Activated B cell treated with CpG ODN at 0.5 μM for 24 hours (primary cell): ENCODE measurements around the gene UGT1A10. TPM values are rescaled to one million over a fixed set of nuclear protein-coding genes. Genes with fewer than 3 reads are reported as not detected.
"Not testable (repeated sequence)": the region's sequence is repeated elsewhere in the genome, so short reads cannot be mapped to it uniquely, and the experiment has no call there.

ENCODE experiments used
- ATAC-seq: fragments of 200-7000 bp; cut with Tn5 transposase; one replicate; pipeline ENCODE4 v1.10.0; 2021; ENCODE audit warnings: low read depth, mild to moderate bottlenecking, moderate library complexity
- CTCF ChIA-PET: fragments of 350-600 bp; sonication (Branson Sonifier 250); formaldehyde crosslinking; loops from one replicate; lab custom pipeline; 2021; ENCODE audit warnings: antibody characterized with exemption; lab: Charles Lee
- POLR2A ChIA-PET: fragments of 350-600 bp; sonication (Branson Sonifier 250); formaldehyde crosslinking; loops from one replicate; lab custom pipeline; 2021; ENCODE audit warnings: antibody characterized with exemption; lab: Charles Lee
- DNase-seq: peaks from one replicate; pipeline ENCODE4 v3.0.0; 2022
- H3K27ac Mint-ChIP-seq: one replicate; pipeline ENCODE4 v1.8.0; 2020; ENCODE audit warnings: mixed read lengths
- H3K27me3 Mint-ChIP-seq: one replicate; pipeline ENCODE4 v1.8.0; 2021; ENCODE audit warnings: mixed read lengths
- H3K36me3 Mint-ChIP-seq: one replicate; pipeline ENCODE4 v1.8.0; 2021; ENCODE audit warnings: low read depth, mixed read lengths
- H3K4me1 Mint-ChIP-seq: one replicate; pipeline ENCODE4 v1.8.0; 2021; ENCODE audit warnings: mixed read lengths
- H3K4me3 Mint-ChIP-seq: one replicate; pipeline ENCODE4 v1.8.0; 2020; ENCODE audit warnings: mild to moderate bottlenecking, mixed read lengths
- H3K9me3 Mint-ChIP-seq: one replicate; pipeline ENCODE4 v1.8.0; 2020; ENCODE audit warnings: mixed read lengths
- CTCF ChIP-seq: fragments of 200-600 bp; IDR thresholded peaks from one replicate; pipeline ENCODE4 v1.8.0; 2022; ENCODE audit warnings: antibody characterized with exemption, mild to moderate bottlenecking
- intact Hi-C: fragments of 100-400 bp; cut with micrococcal nuclease; formaldehyde crosslinking; loops from one replicate; pipeline ENCODE4 v1.15.1; 2024
- total RNA-seq: library from RNA; stranded (reverse); gene quantifications from 2 replicates; pipeline ENCODE4 v1.2.3, GENCODE V29; 2022

Gene UGT1A10
- total RNA-seq, 1 donor from 2014 or later, result not detected

- DNase-seq (no peak), ATAC-seq (no peak)
- intact Hi-C loops, result no loop called here
- H3K9me3 Mint-ChIP-seq, result peaks cover 7% of the 10 kb centered on the region
- peaks cover 25% of the 10 kb centered on the region for H3K27me3 Mint-ChIP-seq
- H3K4me1 Mint-ChIP-seq, result peaks cover 9% of the 10 kb centered on the region
- no peak for TF ChIP-seq CTCF
- H3K4me3 Mint-ChIP-seq, result no peak overlapping the region
- ChIA-PET POLR2A (no interaction called here), CTCF (no interaction called here)
- H3K27ac Mint-ChIP-seq, result no peak overlapping the region
- H3K36me3 Mint-ChIP-seq, result no peaks in the 10 kb centered on the region
Measured at GRCh38 chr2:233639860-233640259, 3.6 kb downstream of the UGT1A10 start.

- Mint-ChIP-seq H3K36me3 (no peaks in the 10 kb centered on the region), H3K9me3 (peaks cover 22% of the 10 kb centered on the region), H3K4me3 (no peak overlapping the region), H3K27me3 (peaks cover 4% of the 10 kb centered on the region), H3K4me1 (peaks cover 9% of the 10 kb centered on the region), H3K27ac (no peak overlapping the region)
- POLR2A ChIA-PET, result no interaction called here
- DNase-seq (no peak), ATAC-seq (no peak)
- TF ChIP-seq CTCF, result no peak
- CTCF ChIA-PET, result no interaction called here
- intact Hi-C loops, result no loop called here
Measured at GRCh38 chr2:233643128-233643527, 6.9 kb downstream of the UGT1A10 start.

GRCh38 chr2:233646033-233646432 lies 9.8 kb downstream of the UGT1A10 start:
- intact Hi-C loops, result not testable (repeated sequence)

GRCh38 chr2:233650981-233651380 lies 14.7 kb downstream of the UGT1A10 start:
- ChIA-PET CTCF (no interaction called here), POLR2A (no interaction called here)
- intact Hi-C loops, result no loop called here
- no peak for DNase-seq
- Mint-ChIP-seq H3K4me3 (no peak overlapping the region), H3K27me3 (peaks cover 23% of the 10 kb centered on the region), H3K4me1 (no peaks in the 10 kb centered on the region), H3K9me3 (peaks cover 13% of the 10 kb centered on the region), H3K36me3 (no peaks in the 10 kb centered on the region), H3K27ac (no peak overlapping the region)
- no peak for ATAC-seq
- TF ChIP-seq CTCF, result no peak

More at GRCh38 chr2:233646033-233646432, 9.8 kb downstream of the UGT1A10 start:
- ATAC-seq, H3K36me3 Mint-ChIP-seq, CTCF ChIA-PET, H3K4me1 Mint-ChIP-seq, DNase-seq, POLR2A ChIA-PET, H3K4me3 Mint-ChIP-seq, H3K27ac Mint-ChIP-seq: not testable (repeated sequence)
- peaks cover 12% of the 10 kb centered on the region for H3K27me3 Mint-ChIP-seq
- H3K9me3 Mint-ChIP-seq, result peaks cover 22% of the 10 kb centered on the region

GRCh38 chr2:233651430-233651829 lies 15.2 kb downstream of the UGT1A10 start:
- H3K4me3 Mint-ChIP-seq, result no peak overlapping the region
- no peak for TF ChIP-seq CTCF
- ChIA-PET POLR2A (no interaction called here), CTCF (no interaction called here)
- DNase-seq (no peak), ATAC-seq (no peak)
- H3K27ac Mint-ChIP-seq, result no peak overlapping the region
- H3K36me3 Mint-ChIP-seq, result no peaks in the 10 kb centered on the region
- H3K9me3 Mint-ChIP-seq, result peaks cover 12% of the 10 kb centered on the region
- no peaks in the 10 kb centered on the region for H3K4me1 Mint-ChIP-seq
- peaks cover 23% of the 10 kb centered on the region for H3K27me3 Mint-ChIP-seq
- intact Hi-C loops, result no loop called here

- no peak overlapping the region for H3K27ac Mint-ChIP-seq
- POLR2A ChIA-PET, result no interaction called here
- CTCF ChIA-PET, result no interaction called here
- intact Hi-C loops, result no loop called here
- H3K36me3 Mint-ChIP-seq, result no peaks in the 10 kb centered on the region
- ATAC-seq, result no peak
- H3K4me3 Mint-ChIP-seq, result no peak overlapping the region
- TF ChIP-seq CTCF, result no peak
- no peaks in the 10 kb centered on the region for H3K4me1 Mint-ChIP-seq
- no peaks in the 10 kb centered on the region for H3K9me3 Mint-ChIP-seq
- H3K27me3 Mint-ChIP-seq, result peaks cover 34% of the 10 kb centered on the region
- no peak for DNase-seq
Measured at GRCh38 chr2:233654501-233654900, 18.3 kb downstream of the UGT1A10 start.
